Iris pigment epithelial cell (primary cell): Measurements from ENCODE around the gene MRPL20.
A peak's percentile ranks its signal among the peaks of the same experiment; 100 is the strongest.
"Not testable (repeated sequence)": the region's sequence is repeated elsewhere in the genome, so short reads cannot be mapped to it uniquely, and the experiment has no call there.

Experiments used
- DNase-seq: peaks from one replicate; pipeline ENCODE4 v3.0.0-alpha.2; 2011; ENCODE audit warnings: low read depth

Gene MRPL20

DNA sequence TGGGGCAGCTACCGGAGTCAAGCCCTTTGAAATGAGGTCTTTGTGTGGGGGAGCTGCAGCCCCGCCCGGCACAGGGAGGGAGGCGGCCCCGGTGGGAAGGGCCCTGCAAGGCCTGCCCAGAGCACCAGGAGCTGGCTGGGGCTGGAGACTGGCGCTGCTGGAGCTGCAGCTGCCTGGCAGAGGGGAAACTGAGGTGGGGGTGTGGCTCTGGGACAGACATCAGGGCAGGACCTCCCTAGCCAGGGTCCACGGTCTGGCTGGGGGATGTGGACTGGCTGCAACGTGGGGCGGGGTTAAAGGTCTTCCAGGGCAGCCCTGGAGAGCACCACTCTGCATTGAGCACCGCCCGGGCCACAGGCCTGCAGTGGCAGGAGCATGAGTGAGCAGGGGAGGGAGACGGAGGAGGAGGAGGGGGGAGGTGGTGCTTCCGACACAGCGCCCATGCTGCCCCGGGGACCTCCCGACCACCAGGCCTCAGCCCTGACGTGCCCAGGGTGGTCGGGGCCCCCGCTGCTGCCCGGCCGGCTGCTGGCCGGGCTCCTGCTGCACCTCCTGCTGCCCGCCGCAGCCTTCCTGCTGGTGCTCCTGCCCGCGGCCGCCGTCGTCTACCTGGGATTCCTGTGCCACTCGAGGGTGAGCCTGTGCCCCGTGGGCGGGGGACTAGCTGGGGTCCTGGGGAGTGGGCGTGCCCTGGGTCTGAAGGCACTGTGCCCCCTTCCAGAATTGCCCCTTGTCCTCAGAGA, 18.8 kb upstream of the MRPL20 start:
- DNase-seq = no peak

GRCh38 chr1:1425426-1425752, 18.3 kb upstream of the MRPL20 start:
- DNase-seq = no peak

GRCh38 chr1:1424707-1425106, 17.6 kb upstream of the MRPL20 start:
- no peak for DNase-seq

DNA sequence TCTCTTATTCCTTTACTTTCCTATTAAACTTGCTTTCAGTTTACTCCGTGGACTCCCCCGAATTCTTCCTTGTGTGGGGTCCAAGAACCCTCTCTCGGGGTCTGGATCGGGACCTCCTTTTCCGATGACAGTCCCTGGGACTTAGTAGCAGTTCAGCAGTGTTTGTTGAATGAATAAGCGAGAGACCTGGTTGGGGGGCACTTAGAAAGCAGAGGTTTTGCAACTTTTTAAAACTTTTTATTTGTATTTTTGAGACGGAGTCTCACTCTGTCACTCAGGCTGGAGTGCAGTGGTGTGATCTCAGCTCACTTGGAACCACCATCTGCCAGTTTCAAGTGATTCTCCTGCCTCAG, 16.1 kb upstream of the MRPL20 start:
- DNase-seq = no peak

GRCh38 chr1:1422465-1423244, 15.6 kb upstream of the MRPL20 start:
- peak; percentile 29 for DNase-seq

- DNase-seq = no peak
Measured at GRCh38 chr1:1421907-1422464, 14.9 kb upstream of the MRPL20 start.

DNA sequence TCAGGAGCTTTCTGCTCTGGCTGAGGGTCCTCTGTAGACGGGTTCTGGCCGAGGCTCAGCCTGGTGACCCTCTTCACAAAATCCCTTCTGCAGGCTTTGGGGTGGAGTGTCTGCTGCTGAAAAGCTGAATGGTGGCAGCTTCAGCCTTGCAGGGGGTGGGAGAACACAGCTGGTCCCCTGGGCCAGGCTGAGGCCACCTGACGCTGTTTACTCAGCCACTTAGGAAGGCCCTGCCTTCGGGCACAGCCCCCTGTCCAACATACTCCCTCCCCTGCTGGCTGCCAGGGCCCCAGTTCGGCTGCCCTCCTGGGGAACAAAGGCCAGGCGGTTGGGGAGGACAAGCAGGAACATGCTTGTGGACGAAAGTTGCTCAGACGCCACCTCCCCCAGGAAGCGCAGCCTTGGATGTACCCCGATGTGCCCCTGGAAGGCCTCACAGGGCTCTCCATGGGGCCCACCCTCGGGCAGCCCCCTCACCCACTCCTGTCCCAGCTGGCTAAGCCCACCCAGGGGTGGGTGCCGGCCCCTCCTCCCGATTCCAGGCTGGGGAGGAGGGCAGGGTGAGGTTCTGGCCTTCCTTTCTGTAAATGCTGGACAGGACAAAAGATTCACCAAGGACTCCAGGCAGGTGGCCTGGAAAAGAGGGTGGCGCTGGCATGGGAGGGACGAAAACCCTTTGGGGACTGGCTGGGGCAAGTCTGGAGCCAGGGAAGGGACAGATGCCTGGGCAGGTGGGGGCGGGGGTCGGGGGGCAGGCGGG, 14.2 kb upstream of the MRPL20 start, which contains the start of gene ANKRD65:
ANKRD65 (minus strand) TSS at position 130 of the 760 bp plus-strand sequence. CDS start 271 bp downstream, outside the sequence.
- no peak for DNase-seq

GRCh38 chr1:1420654-1421141, 13.6 kb upstream of the MRPL20 start:
- no peak for DNase-seq

DNA sequence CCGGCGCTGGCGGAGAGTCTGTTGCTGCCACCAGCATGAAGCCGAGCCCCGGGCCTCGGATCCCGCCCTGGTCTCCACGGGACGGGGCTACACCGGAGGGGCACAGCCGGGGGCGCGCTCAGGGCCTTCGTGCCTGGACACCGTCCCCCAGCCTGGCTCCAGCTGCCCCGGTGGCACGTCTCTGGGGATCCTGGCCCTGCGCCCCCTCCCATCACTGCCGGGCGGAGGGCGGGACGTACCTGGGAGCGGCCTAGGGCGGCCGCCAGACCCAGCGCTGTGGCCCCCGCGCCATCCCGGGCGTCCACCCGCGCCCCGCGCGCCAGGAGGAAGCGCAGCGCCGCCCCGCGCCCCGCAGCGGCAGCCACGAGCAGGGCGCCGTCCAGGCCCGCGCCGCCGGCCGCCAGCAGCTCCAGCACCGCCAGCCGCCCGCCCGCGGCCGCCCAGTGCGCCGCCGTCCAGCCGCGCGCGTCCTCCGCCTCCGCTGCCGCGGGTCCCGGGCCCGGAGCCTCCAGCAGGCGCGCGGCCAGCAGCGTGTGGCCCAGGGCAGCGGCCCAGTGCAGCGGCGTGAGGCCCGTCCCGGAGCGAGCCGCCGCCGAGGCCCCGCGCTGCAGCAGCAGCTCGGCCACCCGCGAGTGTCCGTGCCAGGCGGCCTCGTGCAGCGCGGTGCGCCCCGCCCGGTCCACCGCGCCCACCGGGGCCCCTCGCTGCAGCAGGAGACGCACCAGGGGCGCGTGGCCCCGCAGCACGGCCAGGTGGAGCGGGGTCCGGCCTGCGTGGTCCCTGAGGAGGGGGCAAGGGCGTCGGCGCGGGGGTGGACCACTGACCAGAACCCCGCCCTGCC, 12.9 kb upstream of the MRPL20 start:
- DNase-seq = peak; percentile 33

DNA sequence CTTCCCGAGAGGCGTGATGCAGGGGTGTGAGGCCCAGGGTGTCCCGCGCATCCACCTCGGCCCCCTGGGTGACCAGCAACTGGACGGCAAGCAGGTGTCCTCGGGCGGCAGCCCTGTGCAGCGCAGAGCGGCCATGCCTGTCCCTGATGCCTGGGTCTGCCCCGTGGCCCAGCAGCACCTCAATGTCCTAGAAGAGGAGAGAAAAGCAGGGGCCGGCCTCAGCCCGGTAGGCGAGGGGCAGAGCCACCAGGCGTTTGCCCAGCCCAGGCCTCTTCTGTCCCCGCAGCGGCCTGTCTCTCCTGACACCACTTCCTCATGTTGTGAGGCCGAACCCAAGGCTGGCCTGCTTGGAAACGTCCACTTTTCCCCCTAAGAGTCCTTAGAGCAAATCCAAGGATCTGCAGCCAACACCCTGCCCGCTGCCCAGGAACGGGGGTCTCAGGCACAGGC, 12.3 kb upstream of the MRPL20 start:
- no peak for DNase-seq

- no peak for DNase-seq
Measured at GRCh38 chr1:1418464-1419362, 11.6 kb upstream of the MRPL20 start.

DNA sequence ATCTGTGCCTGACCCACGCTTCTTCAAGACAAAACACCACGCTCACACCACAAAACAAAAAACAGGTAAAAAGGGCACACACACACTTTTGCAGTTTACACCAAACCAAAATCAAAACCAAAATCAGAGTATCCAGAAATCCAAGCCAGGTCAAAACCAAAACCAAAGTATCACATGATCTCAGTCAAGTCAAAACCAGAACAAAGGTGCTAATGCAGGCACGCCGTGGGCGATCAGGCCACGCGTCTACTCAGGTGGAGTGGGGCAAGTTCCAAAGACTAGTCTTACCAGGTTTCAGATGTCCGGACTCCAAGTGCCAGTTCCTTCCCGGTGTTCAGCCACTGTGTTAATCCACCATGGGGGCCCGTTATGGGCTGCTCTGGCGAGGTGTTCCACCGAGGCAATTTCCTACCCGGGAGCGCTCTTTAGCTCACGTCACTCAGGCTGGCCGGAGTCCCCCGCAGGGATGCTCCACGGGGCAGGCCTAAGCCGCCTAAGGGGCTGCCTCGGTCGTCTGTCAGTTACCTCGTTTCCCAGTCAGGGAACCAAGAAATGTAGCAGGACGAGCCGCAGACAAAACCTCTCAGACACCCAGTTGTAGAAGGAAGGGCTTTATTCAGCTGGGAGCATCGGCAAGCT, 10.9 kb upstream of the MRPL20 start:
- not testable (repeated sequence) for DNase-seq

GRCh38 chr1:1417396-1417795, 10.3 kb upstream of the MRPL20 start:
- not testable (repeated sequence) for DNase-seq

DNA sequence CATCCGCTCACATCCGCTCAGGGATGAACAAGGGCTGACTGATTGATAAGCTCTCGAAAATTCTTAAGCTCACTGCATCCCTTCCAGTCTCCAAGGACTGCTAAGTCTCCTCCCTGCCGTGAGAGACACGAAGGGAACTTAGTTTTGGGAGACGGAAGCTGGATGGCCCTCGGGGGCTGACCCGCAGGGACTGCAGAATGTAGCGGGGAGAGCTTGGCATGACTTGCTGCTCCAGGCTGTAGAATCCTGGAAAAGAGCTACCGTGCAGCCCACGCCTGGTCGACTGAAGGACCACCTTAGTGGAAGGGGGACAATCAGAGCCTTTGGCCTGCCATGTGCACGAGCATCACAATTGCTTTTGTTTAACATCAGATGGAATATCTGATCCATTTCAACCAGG, 8.7 kb upstream of the MRPL20 start:
- DNase-seq = no peak

GRCh38 chr1:1412311-1412902, 5.3 kb upstream of the MRPL20 start:
- not testable (repeated sequence) for DNase-seq

- DNase-seq = no peak
Measured at GRCh38 chr1:1411626-1412025, 4.5 kb upstream of the MRPL20 start.

DNA sequence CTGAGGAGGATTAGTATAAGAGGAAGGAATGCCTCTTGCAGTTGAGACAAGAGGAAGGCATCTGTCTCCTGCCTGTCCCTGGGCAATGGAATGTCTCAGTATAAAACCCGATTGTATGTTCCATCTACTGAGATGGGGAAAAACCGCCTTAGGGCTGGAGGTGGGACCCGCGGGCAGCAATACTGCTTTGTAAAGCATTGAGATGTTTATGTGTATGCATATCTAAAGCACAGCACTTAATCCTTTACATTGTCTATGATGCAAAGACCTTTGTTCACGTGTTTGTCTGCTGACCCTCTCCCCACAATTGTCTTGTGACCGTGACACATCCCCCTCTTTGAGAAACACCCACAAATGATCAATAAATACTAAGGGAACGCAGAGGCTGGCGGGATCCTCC, 3.1 kb upstream of the MRPL20 start:
- DNase-seq = not testable (repeated sequence)

GRCh38 chr1:1407636-1408318, 684 bp upstream of the MRPL20 start:
- DNase-seq = peak; percentile 74
